CD4-positive, alpha-beta T cell treated with Interleukin-1 beta for 1 hour (primary cell): ENCODE results near the gene JAM3.

Experiments used
- DNase-seq, 2 donors: peaks; one replicate each; pipeline ENCODE4 v3.0.0-alpha.2; 2020 to 2022

JAM3 gene

GRCh38 chr11:134068829-134069425, at the start of gene JAM3:
Gene JAM3, plus strand, starts transcription at chr11:134069072. Its CDS starts 12 bp downstream, at chr11:134069084.
- peak; percentile 97 to 98 for DNase-seq

- DNase-seq, result no peak
Observed at GRCh38 chr11:134019500-134019899, 49.4 kb upstream of the JAM3 start.

GRCh38 chr11:134020598-134020997, 48.3 kb upstream of the JAM3 start:
- no peak for DNase-seq

- DNase-seq, result no peak
Observed at GRCh38 chr11:134021326-134021725, 47.5 kb upstream of the JAM3 start.

GRCh38 chr11:134022748-134023147, 46.1 kb upstream of the JAM3 start:
- DNase-seq, result no peak

GRCh38 chr11:134024420-134025081, 44.3 kb upstream of the JAM3 start:
- DNase-seq, result no peak

- no peak for DNase-seq
Observed at GRCh38 chr11:134025082-134025429, 43.8 kb upstream of the JAM3 start.

- DNase-seq, result no peak
Observed at GRCh38 chr11:134026655-134027343, 42.1 kb upstream of the JAM3 start.

- DNase-seq, result peak; percentile 59 to 65
Observed at GRCh38 chr11:134027671-134028070, 41.2 kb upstream of the JAM3 start.

- no peak for DNase-seq
Observed at GRCh38 chr11:134028368-134028920, 40.4 kb upstream of the JAM3 start.

- no peak for DNase-seq
Observed at GRCh38 chr11:134030853-134031252, 38.0 kb upstream of the JAM3 start.

- DNase-seq, result no peak
Observed at GRCh38 chr11:134032043-134032442, 36.8 kb upstream of the JAM3 start.

GRCh38 chr11:134032501-134033091, 36.3 kb upstream of the JAM3 start:
- DNase-seq, result peak; percentile 15 to 23

- DNase-seq, result no peak
Observed at GRCh38 chr11:134033276-134033675, 35.6 kb upstream of the JAM3 start.

GRCh38 chr11:134033696-134034491, 35.0 kb upstream of the JAM3 start:
- DNase-seq, result peak; percentile 50 to 57

GRCh38 chr11:134034496-134035381, 34.1 kb upstream of the JAM3 start:
- DNase-seq, result no peak

GRCh38 chr11:134036492-134037045, 32.3 kb upstream of the JAM3 start:
- DNase-seq, result peak in 1 of 2 donors; percentile 22

GRCh38 chr11:134037046-134037908, 31.6 kb upstream of the JAM3 start:
- peak; percentile 67 to 68 for DNase-seq

- DNase-seq, result no peak
Observed at GRCh38 chr11:134038897-134039470, 29.9 kb upstream of the JAM3 start.
